PC-3 (cell line): Measurements from ENCODE around the gene DIP2A.

ENCODE experiments used
- CTCF ChIP-seq: fragments of 300-600 bp; sonication (generic); conservative IDR thresholded peaks from 2 replicates; pipeline ENCODE4 v1.5.1; 2017; ENCODE audit warnings: antibody characterized with exemption, low read depth, mild to moderate bottlenecking, low read length
- EZH2 ChIP-seq: fragments of 300-600 bp; sonication (generic); IDR thresholded peaks from one replicate; pipeline ENCODE4 v1.6.1; 2017; ENCODE audit warnings: antibody characterized with exemption, mild to moderate bottlenecking, low read length; ENCODE audit not compliant: unreplicated experiment

- no peak for TF ChIP-seq CTCF
- TF ChIP-seq EZH2 = no peak
Observed at GRCh38 chr21:46426313-46427046, 32.2 kb upstream of the DIP2A start.
